HepG2 (cell line): Measurements from ENCODE around the gene GLO1. TPM values are rescaled to one million over a fixed set of nuclear protein-coding genes. Genes with fewer than 3 reads are reported as not detected.

ENCODE experiments used
- ATF6 ChIP-seq: sonication (generic); formaldehyde crosslinking; conservative IDR thresholded peaks from 2 replicates; pipeline ENCODE4 v1.4.0; 2020; ENCODE audit warnings: missing genetic modification reagents
- CREB1 ChIP-seq, 2 experiments: fragments of 450-650 bp in 1 of 2; IDR thresholded peaks; 2 replicates each; pipeline ENCODE4 v1.6.1; 2016 to 2017; ENCODE audit warnings: control low read depth in 1 of 2, mild to moderate bottlenecking in 1 of 2, missing compliant biosample characterization in 1 of 2, missing genetic modification characterization in 1 of 2
- ESRRA ChIP-seq: sonication (generic); formaldehyde crosslinking; IDR thresholded peaks from 2 replicates; pipeline ENCODE4 v1.5.1; 2020; ENCODE audit warnings: mild to moderate bottlenecking, low read depth, missing genetic modification reagents
- FOXP1 ChIP-seq, 2 experiments: fragments of 450-650 bp in 1 of 2; IDR thresholded peaks; 2 replicates each; pipeline ENCODE4 v1.6.1; 2017 to 2018; ENCODE audit warnings: antibody characterized with exemption in 1 of 2
- HNRNPH1 ChIP-seq: fragments of 200-400 bp; formaldehyde crosslinking; optimal IDR thresholded peaks from 2 replicates; pipeline ENCODE3; 2017; ENCODE audit warnings: mild to moderate bottlenecking, low read depth, low read length
- HOXA5 ChIP-seq: sonication (generic); formaldehyde crosslinking; IDR thresholded peaks from 2 replicates; pipeline ENCODE4 v1.4.0; 2020; ENCODE audit warnings: missing genetic modification reagents
- HOXA7 ChIP-seq: sonication (generic); formaldehyde crosslinking; IDR thresholded peaks from 2 replicates; pipeline ENCODE4 v1.8.1; 2022; ENCODE audit warnings: mild to moderate bottlenecking, missing genetic modification reagents, moderate library complexity
- MAZ ChIP-seq, 2 experiments: sonication (generic) in 1 of 2; formaldehyde crosslinking in 1 of 2; IDR thresholded peaks; 2 replicates each; pipeline versions ENCODE4 v1.5.0 to v1.6.1; 2012 to 2020; ENCODE audit warnings: low read depth in 2 of 2, mild to moderate bottlenecking in 2 of 2, borderline replicate concordance in 1 of 2, improper control_type of control experiment in 1 of 2, low read length in 1 of 2, missing genetic modification reagents in 1 of 2, moderate library complexity in 1 of 2
- PRMT3 ChIP-seq: sonication (generic); formaldehyde crosslinking; IDR thresholded peaks from 2 replicates; pipeline ENCODE4 v1.8.1; 2022; ENCODE audit warnings: low read depth, mild to moderate bottlenecking, moderate library complexity, missing genetic modification reagents, borderline replicate concordance
- RBFOX2 ChIP-seq: fragments of 200-400 bp; formaldehyde crosslinking; IDR thresholded peaks from 2 replicates; pipeline ENCODE4 v1.6.1; 2017; ENCODE audit warnings: low read depth, mild to moderate bottlenecking, low read length
- SIX1 ChIP-seq: sonication (generic); formaldehyde crosslinking; IDR thresholded peaks from 2 replicates; pipeline ENCODE4 v1.4.0; 2020; ENCODE audit warnings: missing genetic modification reagents, borderline replicate concordance
- ZNF431 ChIP-seq: sonication (generic); formaldehyde crosslinking; IDR thresholded peaks from 2 replicates; pipeline ENCODE4 v1.9.0; 2022; ENCODE audit warnings: missing genetic modification reagents, low read depth, mild to moderate bottlenecking, borderline replicate concordance
- ZNF646 ChIP-seq: sonication (generic); formaldehyde crosslinking; IDR thresholded peaks from 2 replicates; pipeline ENCODE4 v1.9.0; 2021; ENCODE audit warnings: mild to moderate bottlenecking, missing genetic modification reagents
- ZNF761 ChIP-seq: sonication (generic); formaldehyde crosslinking; conservative IDR thresholded peaks from 2 replicates; pipeline ENCODE4 v1.4.0; 2020; ENCODE audit warnings: mild to moderate bottlenecking, missing genetic modification reagents
- polyA plus RNA-seq, 8 experiments: library from polyadenylated mRNA; depleted of rRNA in 3 of 8; stranded (reverse) in 7 of 8; unstranded in 1 of 8; fragments of >200 nt; fragmentation: Illumina TruSeq in 4 of 8; extraction: Trizol in 4 of 8; gene quantifications; 2 replicates each; pipeline versions ENCODE4 v1.2.1 to v1.2.3, GENCODE V29; 2011 to 2016; ENCODE audit warnings: low read depth in 4 of 8, missing spikeins in 1 of 8, mixed read lengths in 1 of 8; ENCODE audit not compliant: insufficient read depth in 1 of 8
- total RNA-seq, 5 experiments: library from RNA; depleted of rRNA; stranded (reverse); fragments of >200 nt; fragmentation: Illumina TruSeq; extraction: Trizol; gene quantifications; 2 replicates each; pipeline ENCODE4 v1.2.3, GENCODE V29; 2016; ENCODE audit warnings: low read depth in 1 of 5
- TF ChIP-seq, protein P1 (sequence below): IDR thresholded peaks from 2 replicates; pipeline ENCODE4 v1.6.1; 2016; ENCODE audit warnings: missing genetic modification reagents, missing compliant biosample characterization
- TF ChIP-seq, protein P2 (sequence below): IDR thresholded peaks from 2 replicates; pipeline ENCODE4 v1.6.1; 2016
- TF ChIP-seq, protein P3 (sequence below): IDR thresholded peaks from 2 replicates; pipeline ENCODE4 v1.6.1; 2016; ENCODE audit warnings: low read depth, control low read depth

GLO1 gene
- total and polyA plus RNA-seq, 2 of the 13 experiments (the other 11 are each of a cell fraction or from before 2014, with no cell fraction given): 77.1 to 177 TPM

DNA sequence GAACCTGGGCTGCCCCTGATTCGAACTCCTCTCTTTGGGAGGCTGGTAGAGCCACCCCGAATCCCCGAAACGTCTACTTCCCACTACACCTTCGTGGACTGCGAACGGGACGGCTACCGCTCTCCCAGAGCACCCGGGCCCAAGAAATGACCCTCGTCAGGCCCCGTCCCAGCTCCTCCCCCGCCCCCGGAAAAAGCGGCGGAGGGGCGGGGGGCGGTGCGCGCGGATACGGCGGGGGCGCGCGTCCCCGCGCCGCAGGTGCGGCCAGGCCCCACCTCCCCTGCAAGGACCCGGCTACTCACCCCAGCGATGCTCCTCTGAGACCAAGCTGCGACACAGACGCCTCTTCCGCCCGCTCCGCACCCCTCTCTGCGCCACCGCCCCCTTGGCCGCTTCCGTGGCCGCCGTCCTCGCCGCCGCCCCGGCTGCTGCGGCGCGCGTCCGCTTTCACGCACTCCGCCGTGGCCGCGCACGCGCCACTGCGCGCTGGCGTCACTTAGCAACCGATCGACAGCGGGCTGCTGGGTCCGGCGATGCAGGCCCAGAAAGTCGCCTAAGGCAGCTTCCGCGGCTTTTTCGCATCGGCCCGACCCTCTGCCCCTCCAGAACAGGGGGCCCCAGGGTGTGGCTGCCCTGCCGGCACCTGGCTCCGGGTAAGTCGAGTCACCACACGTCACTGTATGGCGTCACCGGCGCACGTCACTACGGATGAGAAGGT is 63.3 kb downstream of the GLO1 start, which contains the start of gene BTBD9 (continued):
- TF ChIP-seq ATF6 (CRISPR knock-in tag) (no peak), ZNF431 (CRISPR knock-in tag) (0 out of 2 replicates have a peak, but pooled peaks have one; percentile 9), HNRNPH1 (no peak), ZNF646 (CRISPR knock-in tag) (no peak), HOXA5 (CRISPR knock-in tag) (peak; percentile 20; the same call in 1 of the 2 replicates), MAZ (IDR thresholded peaks at IDR 0.05; ENCODE audit: borderline replicate concordance, low read depth, low read length) (peak; percentile 98), MAZ (CRISPR knock-in tag; IDR thresholded peaks at IDR 0.05; ENCODE audit: low read depth) (peak; percentile 98), HOXA7 (CRISPR knock-in tag) (no peak), FOXP1 (IDR thresholded peaks at IDR 0.05) (no peak), FOXP1 (CRISPR knock-in tag; IDR thresholded peaks at IDR 0.05) (no peak), ESRRA (CRISPR knock-in tag) (0 out of 2 replicates have a peak, but pooled peaks have one; percentile 60), PRMT3 (CRISPR knock-in tag) (no peak), RBFOX2 (peak; percentile 81), SIX1 (CRISPR knock-in tag) (no peak), CREB1 (IDR thresholded peaks at IDR 0.05) (peak; percentile 94), CREB1 (CRISPR knock-in tag; IDR thresholded peaks at IDR 0.05) (peak; percentile 92), ZNF761 (CRISPR knock-in tag) (peak; percentile 69; the same call in 1 of the 2 replicates)
- TF ChIP-seq, protein P1, sequence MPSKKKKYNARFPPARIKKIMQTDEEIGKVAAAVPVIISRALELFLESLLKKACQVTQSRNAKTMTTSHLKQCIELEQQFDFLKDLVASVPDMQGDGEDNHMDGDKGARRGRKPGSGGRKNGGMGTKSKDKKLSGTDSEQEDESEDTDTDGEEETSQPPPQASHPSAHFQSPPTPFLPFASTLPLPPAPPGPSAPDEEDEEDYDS (CRISPR knock-in tag): no peak
- TF ChIP-seq, protein P2, sequence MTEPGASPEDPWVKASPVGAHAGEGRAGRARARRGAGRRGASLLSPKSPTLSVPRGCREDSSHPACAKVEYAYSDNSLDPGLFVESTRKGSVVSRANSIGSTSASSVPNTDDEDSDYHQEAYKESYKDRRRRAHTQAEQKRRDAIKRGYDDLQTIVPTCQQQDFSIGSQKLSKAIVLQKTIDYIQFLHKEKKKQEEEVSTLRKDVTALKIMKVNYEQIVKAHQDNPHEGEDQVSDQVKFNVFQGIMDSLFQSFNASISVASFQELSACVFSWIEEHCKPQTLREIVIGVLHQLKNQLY: no peak
- TF ChIP-seq, protein P3, sequence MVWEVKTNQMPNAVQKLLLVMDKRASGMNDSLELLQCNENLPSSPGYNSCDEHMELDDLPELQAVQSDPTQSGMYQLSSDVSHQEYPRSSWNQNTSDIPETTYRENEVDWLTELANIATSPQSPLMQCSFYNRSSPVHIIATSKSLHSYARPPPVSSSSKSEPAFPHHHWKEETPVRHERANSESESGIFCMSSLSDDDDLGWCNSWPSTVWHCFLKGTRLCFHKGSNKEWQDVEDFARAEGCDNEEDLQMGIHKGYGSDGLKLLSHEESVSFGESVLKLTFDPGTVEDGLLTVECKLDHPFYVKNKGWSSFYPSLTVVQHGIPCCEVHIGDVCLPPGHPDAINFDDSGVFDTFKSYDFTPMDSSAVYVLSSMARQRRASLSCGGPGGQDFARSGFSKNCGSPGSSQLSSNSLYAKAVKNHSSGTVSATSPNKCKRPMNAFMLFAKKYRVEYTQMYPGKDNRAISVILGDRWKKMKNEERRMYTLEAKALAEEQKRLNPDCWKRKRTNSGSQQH (CRISPR knock-in tag): peak; percentile 51; the same call in 1 of the 2 replicates
